ENCODE data around the gene SLC6A16.
"Not testable (repeated sequence)": the region's sequence is repeated elsewhere in the genome, so short reads cannot be mapped to it uniquely, and the experiment has no call there.

Gene SLC6A16

GRCh38 chr19:49324801-49325576 lies at the start of gene SLC6A16:
Gene SLC6A16, minus strand, starts transcription at chr19:49325191. Its CDS starts 13,844 bp downstream, at chr19:49311347.
- DNase-seq = no peak

- DNase-seq = not testable (repeated sequence)
These were observed 48.2 kb upstream of the SLC6A16 start for GRCh38 chr19:49373174-49373573.

GRCh38 chr19:49371184-49371583 lies 46.2 kb upstream of the SLC6A16 start:
- no peak for DNase-seq

- DNase-seq = no peak
These were observed 43.8 kb upstream of the SLC6A16 start for GRCh38 chr19:49368711-49369358.

GRCh38 chr19:49366110-49366509 lies 41.1 kb upstream of the SLC6A16 start:
- no peak for DNase-seq

GRCh38 chr19:49364083-49364737 lies 39.2 kb upstream of the SLC6A16 start:
- no peak for DNase-seq

GRCh38 chr19:49363268-49364082 lies 38.5 kb upstream of the SLC6A16 start, which contains the start of gene DKKL1:
Gene DKKL1, plus strand, starts transcription at chr19:49363877. Its CDS starts 122 bp downstream, at chr19:49363999.
- DNase-seq = peak; percentile 17

- DNase-seq = no peak
These were observed 37.9 kb upstream of the SLC6A16 start for GRCh38 chr19:49362929-49363267.

GRCh38 chr19:49362048-49362928 lies 37.3 kb upstream of the SLC6A16 start, which contains the start of gene TEAD2:
Gene TEAD2, minus strand, starts transcription at chr19:49362416. Its CDS starts 2,341 bp downstream, at chr19:49360075.
- no peak for DNase-seq

GRCh38 chr19:49361438-49362047 lies 36.6 kb upstream of the SLC6A16 start:
- DNase-seq = no peak

GRCh38 chr19:49359851-49360820 lies 35.1 kb upstream of the SLC6A16 start:
- no peak for DNase-seq

- DNase-seq = no peak
These were observed 32.2 kb upstream of the SLC6A16 start for GRCh38 chr19:49357186-49357585.

GRCh38 chr19:49356382-49356781 lies 31.4 kb upstream of the SLC6A16 start:
- DNase-seq = no peak

- no peak for DNase-seq
These were observed 30.9 kb upstream of the SLC6A16 start for GRCh38 chr19:49355909-49356353.

GRCh38 chr19:49349567-49349966 lies 24.6 kb upstream of the SLC6A16 start:
- no peak for DNase-seq

- no peak for DNase-seq
These were observed 23.6 kb upstream of the SLC6A16 start for GRCh38 chr19:49348305-49349189.

GRCh38 chr19:49347835-49348234 lies 22.8 kb upstream of the SLC6A16 start:
- DNase-seq = no peak

GRCh38 chr19:49347191-49347590 lies 22.2 kb upstream of the SLC6A16 start:
- DNase-seq = no peak

Data from NCI-H1694 (cell line).